IMR-90 (cell line): Measurements from ENCODE around the gene OVCH1. TPM values are rescaled to one million over a fixed set of nuclear protein-coding genes. Genes with fewer than 3 reads are reported as not detected.

ENCODE experiments used
- ATAC-seq: fragments of 200-7000 bp; cut with Tn5 transposase; 2 replicates; pipeline ENCODE4 v1.9.1; 2020; ENCODE audit warnings: low read depth, mild to moderate bottlenecking, moderate library complexity
- BruUV-seq: library from RNA; stranded (reverse); fragments of 400-500 nt; replicated peaks from 2 replicates; lab custom pipeline; 2021; lab: Mats Ljungman, UMichigan
- CTCF ChIA-PET: fragments of 300-600 bp; formaldehyde crosslinking; extraction: SDS; loops from one replicate; lab custom pipeline; 2021; ENCODE audit warnings: antibody characterized with exemption; lab: Yijun Ruan, JAX
- POLR2A ChIA-PET: fragments of 300-600 bp; sonication (Branson Sonifier 250); formaldehyde crosslinking; loops from one replicate; lab custom pipeline; 2022; ENCODE audit warnings: antibody characterized with exemption; ENCODE audit not compliant: unreplicated experiment; lab: Charles Lee
- DNase-seq: peaks from one replicate; pipeline ENCODE4 v3.0.0; 2013
- H2AFZ ChIP-seq: replicated peaks from 2 replicates; pipeline ENCODE3; 2013; ENCODE audit warnings: low read length, mild to moderate bottlenecking; ENCODE audit not compliant: poor library complexity
- H2AK5ac ChIP-seq: 2 replicates; pipeline ENCODE4 v1.6.1; 2013; ENCODE audit warnings: low read depth, low read length, inconsistent platforms
- H2AK9ac ChIP-seq: replicated peaks from 2 replicates; pipeline ENCODE3; 2013; ENCODE audit warnings: mild to moderate bottlenecking, low read depth, low read length, moderate library complexity; ENCODE audit not compliant: poor library complexity
- H2BK120ac ChIP-seq: 2 replicates; pipeline ENCODE4 v1.6.1; 2013; ENCODE audit warnings: low read depth, low read length, inconsistent platforms
- H2BK15ac ChIP-seq: 3 replicates; pipeline ENCODE4 v1.6.1; 2013; ENCODE audit warnings: low read depth, low read length, inconsistent platforms
- H2BK20ac ChIP-seq: 2 replicates; pipeline ENCODE4 v1.6.1; 2013; ENCODE audit warnings: low read depth, mild to moderate bottlenecking, inconsistent platforms, low read length, moderate library complexity
- H2BK5ac ChIP-seq: 2 replicates; pipeline ENCODE4 v1.6.1; 2013; ENCODE audit warnings: mild to moderate bottlenecking, low read depth, low read length, inconsistent platforms; ENCODE audit not compliant: poor library complexity, severe bottlenecking
- H3K14ac ChIP-seq: replicated peaks from 2 replicates; pipeline ENCODE4 v1.6.1; 2013; ENCODE audit warnings: low read depth, low read length, inconsistent platforms
- H3K18ac ChIP-seq: 2 replicates; pipeline ENCODE4 v1.6.1; 2013; ENCODE audit warnings: low read depth, low read length, control low read depth
- H3K23ac ChIP-seq: 2 replicates; pipeline ENCODE4 v1.6.1; 2013; ENCODE audit warnings: low read depth, low read length, inconsistent platforms
- H3K27ac ChIP-seq: 2 replicates; pipeline ENCODE4 v1.5.1; 2013; ENCODE audit warnings: mild to moderate bottlenecking, control low read depth, low read length; ENCODE audit not compliant: insufficient read depth
- H3K27me3 ChIP-seq: 2 replicates; pipeline ENCODE4 v1.6.1; 2013; ENCODE audit warnings: low read length; ENCODE audit not compliant: control insufficient read depth, insufficient read depth
- H3K36me3 ChIP-seq: 2 replicates; pipeline ENCODE4 v1.6.1; 2013; ENCODE audit warnings: low read length, mixed read lengths; ENCODE audit not compliant: control insufficient read depth, insufficient read depth
- H3K4ac ChIP-seq: 2 replicates; pipeline ENCODE4 v1.6.1; 2013; ENCODE audit warnings: low read depth, low read length, inconsistent platforms
- H3K4me1 ChIP-seq: 2 replicates; pipeline ENCODE4 v1.6.1; 2013; ENCODE audit warnings: low read length, mixed read lengths; ENCODE audit not compliant: control insufficient read depth, insufficient read depth
- H3K4me2 ChIP-seq: 2 replicates; pipeline ENCODE4 v1.6.1; 2013; ENCODE audit warnings: low read depth, mild to moderate bottlenecking, control low read depth, low read length, moderate library complexity
- H3K4me3 ChIP-seq: 2 replicates; pipeline ENCODE4 v1.5.1; 2013; ENCODE audit warnings: low read depth, mild to moderate bottlenecking, control low read depth, low read length, moderate library complexity; ENCODE audit not compliant: insufficient read depth
- H3K56ac ChIP-seq: 2 replicates; pipeline ENCODE4 v1.6.1; 2013; ENCODE audit warnings: low read length, inconsistent platforms; ENCODE audit not compliant: insufficient read depth; ENCODE audit errors: extremely low read depth
- H3K79me1 ChIP-seq, 2 experiments: 2 replicates each; pipeline ENCODE4 v1.6.1; 2013; ENCODE audit warnings: low read length in 2 of 2, inconsistent platforms in 1 of 2, low read depth in 1 of 2
- H3K9ac ChIP-seq: 2 replicates; pipeline ENCODE4 v1.6.1; 2013; ENCODE audit warnings: low read depth, low read length, control low read depth
- H3K9me1 ChIP-seq: 2 replicates; pipeline ENCODE4 v1.6.1; 2013; ENCODE audit warnings: low read length, inconsistent platforms; ENCODE audit not compliant: insufficient read depth
- H3K9me3 ChIP-seq: 2 replicates; pipeline ENCODE4 v1.6.1; 2013; ENCODE audit warnings: low read length; ENCODE audit not compliant: control insufficient read depth, insufficient read depth
- H4K20me1 ChIP-seq: 2 replicates; pipeline ENCODE4 v1.6.1; 2013; ENCODE audit warnings: low read length, inconsistent platforms; ENCODE audit not compliant: insufficient read depth
- H4K5ac ChIP-seq: 2 replicates; pipeline ENCODE4 v1.6.1; 2013; ENCODE audit warnings: mild to moderate bottlenecking, low read depth, low read length, control low read depth
- H4K8ac ChIP-seq, 2 experiments: 2 replicates each; pipeline ENCODE4 v1.6.1; 2013; ENCODE audit warnings: low read depth in 2 of 2, low read length in 2 of 2, control low read depth in 1 of 2, inconsistent platforms in 1 of 2
- H4K91ac ChIP-seq: 2 replicates; pipeline ENCODE4 v1.6.1; 2013; ENCODE audit warnings: low read depth, low read length, inconsistent platforms; ENCODE audit not compliant: insufficient read depth
- CHD1 ChIP-seq: IDR thresholded peaks from 2 replicates; pipeline ENCODE4 v1.6.1; 2012; ENCODE audit warnings: low read depth, low read length, improper control_type of control experiment
- FOS ChIP-seq: fragments of 150-350 bp; IDR thresholded peaks from 2 replicates; pipeline ENCODE4 v1.6.1; 2016; ENCODE audit warnings: low read depth, low read length
- MAFK ChIP-seq: IDR thresholded peaks from 2 replicates; pipeline ENCODE4 v1.6.1; 2012; ENCODE audit warnings: low read depth, low read length, improper control_type of control experiment
- MXI1 ChIP-seq: IDR thresholded peaks from 2 replicates; pipeline ENCODE4 v1.6.1; 2012; ENCODE audit warnings: low read depth, mild to moderate bottlenecking, low read length, moderate library complexity, borderline replicate concordance
- NFE2L2 ChIP-seq: fragments of 150-350 bp; IDR thresholded peaks from 2 replicates; pipeline ENCODE4 v1.6.1; 2016; ENCODE audit warnings: low read depth, mild to moderate bottlenecking, low read length
- POLR2A ChIP-seq: IDR thresholded peaks from 2 replicates; pipeline ENCODE4 v1.6.1; 2012; ENCODE audit warnings: mild to moderate bottlenecking, low read depth, low read length
- RCOR1 ChIP-seq: IDR thresholded peaks from 2 replicates; pipeline ENCODE4 v1.6.1; 2012; ENCODE audit warnings: mild to moderate bottlenecking, low read length, improper control_type of control experiment; ENCODE audit not compliant: insufficient replicate concordance
- SMC3 ChIP-seq: fragments of 150-350 bp; IDR thresholded peaks from 2 replicates; pipeline ENCODE4 v1.6.1; 2016; ENCODE audit warnings: low read depth, mild to moderate bottlenecking, antibody characterized with exemption, low read length, moderate library complexity
- WGBS, 2 experiments: methylation state at CpG; one replicate each; pipeline versions ENCODE4 v1.1.5 to v1.1.7; 2013; ENCODE audit warnings: missing lambda C conversion rate in 2 of 2; ENCODE audit not compliant: insufficient read length in 1 of 2; ENCODE audit errors: extremely low coverage in 2 of 2; 5-methylcytosine and 5-hydroxymethylcytosine counted together
- dilution Hi-C: fragments of 300-500 bp; cut with HindIII; formaldehyde crosslinking; loops from one replicate; pipeline ENCODE4 v1.14.3; 2018; ENCODE audit warnings: low sequenced_read_pairs; ENCODE audit not compliant: unreplicated experiment
- in situ Hi-C: fragments of 300-500 bp; cut with MboI; formaldehyde crosslinking; loops from 3 replicates; pipeline ENCODE4 v1.14.3; 2019; ENCODE audit warnings: low sequenced_read_pairs, inconsistent platforms, mixed read lengths
- intact Hi-C: fragments of 100-400 bp; cut with micrococcal nuclease; formaldehyde crosslinking; loops from 2 replicates; pipeline ENCODE4 v1.10.0; 2022
- polyA plus RNA-seq, 3 experiments: library from polyadenylated mRNA; depleted of rRNA; stranded (reverse); fragments of >200 nt; gene quantifications; 2 replicates each; pipeline ENCODE4 v1.2.3, GENCODE V29; 2012; ENCODE audit warnings: low replicate concordance in 1 of 3
- total RNA-seq: library from RNA; depleted of rRNA; stranded (reverse); fragments of >200 nt; gene quantifications from 2 replicates; pipeline ENCODE4 v1.2.3, GENCODE V29; 2012
- TF ChIP-seq, protein P1 (sequence below): conservative IDR thresholded peaks from 2 replicates; pipeline ENCODE4 v1.5.1; 2012; ENCODE audit warnings: mild to moderate bottlenecking, low read depth, low read length, improper control_type of control experiment

OVCH1 gene
- total and polyA plus RNA-seq, 2 of the 4 experiments (the other 2 are of a cell fraction) = 0.05 to 0.18 TPM

DNA sequence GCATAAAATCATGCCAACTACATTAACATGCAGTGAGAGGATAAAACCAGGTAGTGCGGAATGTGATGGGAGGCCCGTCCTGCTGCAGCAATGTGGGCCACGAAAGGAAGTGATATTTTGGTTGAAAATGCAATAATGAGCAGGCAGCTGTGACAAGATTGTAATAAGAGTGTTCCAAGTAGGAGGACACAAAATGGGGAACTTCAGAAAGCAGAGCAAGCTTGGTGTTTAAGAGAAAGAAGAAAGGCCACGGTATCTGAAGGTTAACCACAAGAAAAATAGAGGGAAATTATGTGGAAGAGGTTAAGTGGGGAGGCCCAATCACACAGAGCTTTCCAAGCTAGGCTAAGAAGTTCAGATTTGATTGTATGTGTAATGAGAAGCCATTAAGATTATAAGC is 34.3 kb downstream of the OVCH1 start:
- intact Hi-C loops = no loop called here
- no peak overlapping the region for H2BK5ac ChIP-seq
- H3K9ac ChIP-seq = no peak overlapping the region
- no peak overlapping the region for H3K18ac ChIP-seq
- H3K56ac ChIP-seq = no peak overlapping the region
- TF ChIP-seq RCOR1 = no peak
- no peak for TF ChIP-seq FOS
- TF ChIP-seq NFE2L2 = no peak
- no peak for TF ChIP-seq CHD1
- no peak for TF ChIP-seq POLR2A
- no peak for TF ChIP-seq MAFK
- no peak for TF ChIP-seq SMC3
- TF ChIP-seq, protein P1, sequence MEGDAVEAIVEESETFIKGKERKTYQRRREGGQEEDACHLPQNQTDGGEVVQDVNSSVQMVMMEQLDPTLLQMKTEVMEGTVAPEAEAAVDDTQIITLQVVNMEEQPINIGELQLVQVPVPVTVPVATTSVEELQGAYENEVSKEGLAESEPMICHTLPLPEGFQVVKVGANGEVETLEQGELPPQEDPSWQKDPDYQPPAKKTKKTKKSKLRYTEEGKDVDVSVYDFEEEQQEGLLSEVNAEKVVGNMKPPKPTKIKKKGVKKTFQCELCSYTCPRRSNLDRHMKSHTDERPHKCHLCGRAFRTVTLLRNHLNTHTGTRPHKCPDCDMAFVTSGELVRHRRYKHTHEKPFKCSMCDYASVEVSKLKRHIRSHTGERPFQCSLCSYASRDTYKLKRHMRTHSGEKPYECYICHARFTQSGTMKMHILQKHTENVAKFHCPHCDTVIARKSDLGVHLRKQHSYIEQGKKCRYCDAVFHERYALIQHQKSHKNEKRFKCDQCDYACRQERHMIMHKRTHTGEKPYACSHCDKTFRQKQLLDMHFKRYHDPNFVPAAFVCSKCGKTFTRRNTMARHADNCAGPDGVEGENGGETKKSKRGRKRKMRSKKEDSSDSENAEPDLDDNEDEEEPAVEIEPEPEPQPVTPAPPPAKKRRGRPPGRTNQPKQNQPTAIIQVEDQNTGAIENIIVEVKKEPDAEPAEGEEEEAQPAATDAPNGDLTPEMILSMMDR = no peak
- TF ChIP-seq MXI1 = no peak
- dilution Hi-C loops = no loop called here
- H2BK20ac ChIP-seq = no peak overlapping the region
- in situ Hi-C loops = no loop called here
- POLR2A ChIA-PET = no interaction called here
- peaks cover 2% of the 10 kb centered on the region; the same call in 1 of the 2 replicates for H3K36me3 ChIP-seq
- H2AFZ ChIP-seq = no peak overlapping the region
- H3K9me3 ChIP-seq = no peaks in the 10 kb centered on the region
- no peak overlapping the region for H2AK9ac ChIP-seq
- ATAC-seq (no peak), DNase-seq (no peak)
- no peak overlapping the region for H3K27ac ChIP-seq
- no peak overlapping the region for H4K91ac ChIP-seq
- H4K8ac ChIP-seq = no peak overlapping the region
- H2BK15ac ChIP-seq = no peak overlapping the region
- H3K9me1 ChIP-seq = 0 out of 2 replicates have a peak, but pooled peaks cover 4% of the 10 kb centered on the region
- H3K27me3 ChIP-seq = no peaks in the 10 kb centered on the region
- no TSS peak for BruUV-seq
- H3K4me3 ChIP-seq = no peak overlapping the region
- CTCF ChIA-PET = no interaction called here
- H3K4me1 ChIP-seq = no peaks in the 10 kb centered on the region
- no peak overlapping the region for H4K5ac ChIP-seq
- no peak overlapping the region for H3K4ac ChIP-seq
- no peaks in the 10 kb centered on the region for H3K79me1 ChIP-seq
- WGBS, 2 experiments = 69% methylated on average over 3 of the region's 4 CpGs; no CpG with 5 or more reads in 1 of the 2 experiments
- no peaks in the 10 kb centered on the region for H4K20me1 ChIP-seq
- H2BK120ac ChIP-seq = no peak overlapping the region
- H3K4me2 ChIP-seq = no peak overlapping the region
- no peak overlapping the region for H3K23ac ChIP-seq
- H3K14ac ChIP-seq = no peak overlapping the region
- no peak overlapping the region for H2AK5ac ChIP-seq
